ENCODE results near the gene RAD51B.
"Not testable (repeated sequence)": the region's sequence is repeated elsewhere in the genome, so short reads cannot be mapped to it uniquely, and the experiment has no call there.

RAD51B gene

DNA sequence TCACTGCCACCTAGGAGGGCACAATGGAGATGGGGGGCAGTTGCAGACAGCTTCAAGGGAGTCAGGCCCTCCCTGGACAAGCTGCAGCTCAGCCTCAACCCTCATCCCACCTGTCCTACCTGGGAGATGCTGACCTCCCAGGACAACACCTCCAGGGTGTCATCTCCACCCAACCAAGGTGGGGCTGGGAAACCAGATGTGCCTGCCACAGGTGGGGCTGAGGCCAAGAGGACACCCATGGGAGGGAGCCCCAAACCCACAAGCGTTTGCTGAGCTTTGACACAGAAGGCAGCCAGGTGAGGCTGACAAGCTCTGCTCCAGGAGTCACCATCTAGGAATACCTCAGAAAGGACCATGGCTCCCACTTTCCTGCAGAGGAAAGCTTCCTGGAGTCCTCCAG, 941.8 kb downstream of the RAD51B start:
- H3K4ac ChIP-seq (ENCODE audit: low read depth, low read length) = no peak overlapping the region
- no peaks in the 10 kb centered on the region for H3K27me3 ChIP-seq (ENCODE audit: insufficient read depth, low read length, poor library complexity)
- no peak overlapping the region for H3K4me3 ChIP-seq (ENCODE audit: low read length)
- no peak overlapping the region for H3K23ac ChIP-seq (ENCODE audit: low read length)
- no peaks in the 10 kb centered on the region for H3K79me1 ChIP-seq (ENCODE audit: low read length)
- no peak for DNase-seq
- H3K36me3 ChIP-seq (ENCODE audit: control insufficient read depth, insufficient read depth, low read length) = no peaks in the 10 kb centered on the region
- H2BK15ac ChIP-seq (replicated peaks; ENCODE audit: low read depth) = no peak overlapping the region
- no peak overlapping the region for H4K5ac ChIP-seq (ENCODE audit: low read length)
- H3K79me2 ChIP-seq (ENCODE audit: control insufficient read depth, insufficient read depth, low read length) = no peaks in the 10 kb centered on the region
- H3K9ac ChIP-seq (ENCODE audit: low read length) = no peak overlapping the region
- H2BK120ac ChIP-seq (ENCODE audit: low read depth, low read length) = no peak overlapping the region
- no peak overlapping the region for H4K8ac ChIP-seq (ENCODE audit: low read depth, low read length)
- H3K56ac ChIP-seq (ENCODE audit: low read length) = no peak overlapping the region
- H3K4me2 ChIP-seq (ENCODE audit: low read length) = no peak overlapping the region
- no peak overlapping the region for H2BK5ac ChIP-seq (ENCODE audit: low read length)
- peaks cover 9% of the 10 kb centered on the region for H3K4me1 ChIP-seq (ENCODE audit: control insufficient read depth, low read depth, low read length)
- H3K27ac ChIP-seq (ENCODE audit: low read depth, low read length) = no peak overlapping the region
- H2AK5ac ChIP-seq (ENCODE audit: low read length) = no peak overlapping the region
- H3K18ac ChIP-seq (ENCODE audit: low read length) = no peak overlapping the region
- no CpG with 5 or more reads among the region's 1 CpG for WGBS (ENCODE audit: extremely low coverage, insufficient coverage, low lambda C conversion rate)

DNA sequence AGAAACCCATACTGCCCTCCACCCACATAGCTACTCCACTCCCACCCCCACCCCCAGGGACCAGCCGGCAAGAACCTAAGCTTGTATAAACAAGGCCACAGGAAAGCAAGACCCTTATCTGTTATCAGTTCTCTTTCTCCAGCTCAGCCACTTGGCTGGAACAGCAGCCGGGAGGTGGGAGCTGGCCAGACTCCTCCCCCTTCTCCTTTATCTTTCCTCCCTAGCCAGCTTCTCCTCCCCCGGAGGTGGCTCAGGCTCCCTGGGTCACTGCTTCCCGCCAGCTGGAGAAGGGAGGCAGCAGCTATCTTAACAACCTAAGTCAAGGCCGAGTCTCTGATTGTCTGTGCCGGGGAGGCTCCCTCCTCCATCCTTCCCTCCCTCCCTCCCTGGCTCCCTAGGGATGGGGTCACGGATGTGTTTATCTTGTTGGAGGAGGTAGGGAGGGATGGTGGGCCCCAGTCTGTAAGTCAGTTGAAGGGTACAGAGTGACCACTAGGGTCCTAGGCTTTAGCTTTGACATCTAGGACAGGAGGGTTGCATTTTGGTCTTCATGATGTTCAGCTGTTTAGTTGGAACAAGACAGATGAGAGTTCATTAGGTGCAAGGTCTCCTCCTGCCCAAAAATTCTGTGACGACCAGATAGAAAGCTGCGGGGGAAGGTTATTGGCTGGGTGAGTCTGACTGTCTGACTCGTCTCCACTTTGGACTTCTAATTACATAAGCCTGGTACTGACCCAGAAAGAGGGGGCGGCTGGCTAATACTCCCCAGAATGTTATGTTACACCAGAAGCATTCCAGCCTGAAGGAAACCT, 943.6 kb downstream of the RAD51B start:
- H2BK5ac ChIP-seq (ENCODE audit: low read length) = peak overlapping the region; percentile 64
- no peaks in the 10 kb centered on the region for H3K79me2 ChIP-seq (ENCODE audit: control insufficient read depth, insufficient read depth, low read length)
- no peak overlapping the region for H3K23ac ChIP-seq (ENCODE audit: low read length)
- H3K4ac ChIP-seq (ENCODE audit: low read depth, low read length) = no peak overlapping the region
- H3K18ac ChIP-seq (ENCODE audit: low read length) = peak overlapping the region; percentile 64
- H3K9ac ChIP-seq (ENCODE audit: low read length) = no peak overlapping the region
- no peak overlapping the region for H3K27ac ChIP-seq (ENCODE audit: low read depth, low read length)
- no peak overlapping the region for H3K4me2 ChIP-seq (ENCODE audit: low read length)
- no peak overlapping the region for H3K4me3 ChIP-seq (ENCODE audit: low read length)
- peaks cover 9% of the 10 kb centered on the region for H3K4me1 ChIP-seq (ENCODE audit: control insufficient read depth, low read depth, low read length)
- no peak overlapping the region for H2BK15ac ChIP-seq (replicated peaks; ENCODE audit: low read depth)
- peak; percentile 97 for DNase-seq
- no peak overlapping the region for H4K8ac ChIP-seq (ENCODE audit: low read depth, low read length)
- no peaks in the 10 kb centered on the region for H3K27me3 ChIP-seq (ENCODE audit: insufficient read depth, low read length, poor library complexity)
- no peak overlapping the region for H4K5ac ChIP-seq (ENCODE audit: low read length)
- peak overlapping the region; percentile 43 for H2AK5ac ChIP-seq (ENCODE audit: low read length)
- peak overlapping the region; percentile 70 for H3K56ac ChIP-seq (ENCODE audit: low read length)
- no CpG with 5 or more reads among the region's 11 CpGs for WGBS (ENCODE audit: extremely low coverage, insufficient coverage, low lambda C conversion rate)
- H3K36me3 ChIP-seq (ENCODE audit: control insufficient read depth, insufficient read depth, low read length) = no peaks in the 10 kb centered on the region
- H2BK120ac ChIP-seq (ENCODE audit: low read depth, low read length) = no peak overlapping the region
- H3K79me1 ChIP-seq (ENCODE audit: low read length) = no peaks in the 10 kb centered on the region

DNA sequence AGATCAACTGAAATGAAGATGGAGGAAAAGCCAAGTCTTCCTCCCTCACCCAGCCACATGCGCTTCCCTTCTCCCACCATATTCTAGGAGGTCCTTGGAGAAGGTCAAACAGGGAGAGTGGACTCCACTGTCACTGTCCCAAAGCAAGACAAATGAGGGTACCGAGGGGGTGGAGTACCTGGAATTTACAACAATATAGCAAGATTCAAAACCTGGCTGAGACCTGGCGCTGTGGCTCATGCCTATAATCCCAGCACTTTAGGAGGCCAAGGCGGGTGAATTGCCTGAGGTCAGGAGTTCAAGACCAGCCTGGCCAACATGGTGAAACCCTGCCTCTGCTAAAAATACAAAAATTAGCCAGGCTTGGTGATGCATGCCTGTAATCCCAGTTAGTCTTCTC, 944.3 kb downstream of the RAD51B start:
- not testable (repeated sequence) for H3K79me2 ChIP-seq (ENCODE audit: control insufficient read depth, insufficient read depth, low read length); H3K18ac ChIP-seq (ENCODE audit: low read length); H3K36me3 ChIP-seq (ENCODE audit: control insufficient read depth, insufficient read depth, low read length); H3K79me1 ChIP-seq (ENCODE audit: low read length); H4K8ac ChIP-seq (ENCODE audit: low read depth, low read length); H3K27me3 ChIP-seq (ENCODE audit: insufficient read depth, low read length, poor library complexity); H2BK120ac ChIP-seq (ENCODE audit: low read depth, low read length); H3K4me2 ChIP-seq (ENCODE audit: low read length); DNase-seq; H2AK5ac ChIP-seq (ENCODE audit: low read length); H3K4me1 ChIP-seq (ENCODE audit: control insufficient read depth, low read depth, low read length); H3K4me3 ChIP-seq (ENCODE audit: low read length); H3K27ac ChIP-seq (ENCODE audit: low read depth, low read length); H2BK5ac ChIP-seq (ENCODE audit: low read length); H3K9ac ChIP-seq (ENCODE audit: low read length); H2BK15ac ChIP-seq (replicated peaks; ENCODE audit: low read depth); H3K23ac ChIP-seq (ENCODE audit: low read length); H4K5ac ChIP-seq (ENCODE audit: low read length); H3K4ac ChIP-seq (ENCODE audit: low read depth, low read length)
- H3K56ac ChIP-seq (ENCODE audit: low read length) = peak overlapping the region; percentile 29
- WGBS (ENCODE audit: extremely low coverage, insufficient coverage, low lambda C conversion rate) = no CpG with 5 or more reads among the region's 4 CpGs

DNA sequence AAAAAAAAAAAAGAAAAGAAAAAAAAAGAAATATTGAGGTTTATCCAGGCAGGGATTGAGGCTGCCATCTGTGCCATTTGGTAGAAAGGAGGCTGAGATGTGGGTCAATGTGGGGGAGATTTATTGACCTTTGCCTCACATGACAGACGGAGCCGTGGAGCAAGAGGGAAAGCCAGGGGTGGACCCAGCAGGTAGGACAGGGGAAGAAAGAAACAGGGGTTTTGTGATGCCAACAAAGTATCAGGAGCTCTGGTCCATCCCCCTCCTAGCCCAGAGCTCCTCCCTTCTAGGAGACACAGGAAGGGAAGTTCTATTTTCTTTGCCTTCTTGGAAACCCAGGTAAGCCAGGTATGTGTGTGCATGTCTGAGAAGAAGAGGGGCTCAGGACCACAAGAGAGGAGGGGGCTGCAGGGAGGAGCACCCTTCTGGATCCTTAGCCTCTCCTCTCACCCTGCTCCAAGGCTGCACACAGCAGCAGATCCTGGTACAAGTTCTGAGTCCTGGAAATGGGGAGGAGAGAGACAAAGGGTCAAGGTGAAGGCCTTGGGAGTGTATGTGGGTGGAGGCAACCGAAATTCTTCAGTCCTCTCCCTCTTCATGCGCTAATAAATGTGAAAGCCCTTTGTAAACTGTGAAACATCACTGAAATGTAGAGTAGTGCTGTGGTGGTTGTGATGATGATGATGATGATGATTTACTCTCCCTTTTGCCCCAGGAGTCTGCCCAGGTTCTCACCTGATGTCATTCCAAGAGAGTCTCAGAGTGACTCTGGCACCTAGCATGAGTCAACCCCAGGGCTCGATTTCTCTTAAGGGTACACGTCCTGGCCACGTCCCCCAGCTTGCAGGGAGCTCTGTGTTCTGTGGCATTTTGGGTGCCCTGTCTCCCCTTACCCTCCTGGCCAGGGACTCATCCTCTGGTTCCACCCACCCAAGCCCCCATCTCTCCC, 947.0 kb downstream of the RAD51B start:
- Histone ChIP-seq H3K27me3 (ENCODE audit: insufficient read depth, low read length, poor library complexity) (no peaks in the 10 kb centered on the region), H3K79me1 (ENCODE audit: low read length) (no peaks in the 10 kb centered on the region)

DNA sequence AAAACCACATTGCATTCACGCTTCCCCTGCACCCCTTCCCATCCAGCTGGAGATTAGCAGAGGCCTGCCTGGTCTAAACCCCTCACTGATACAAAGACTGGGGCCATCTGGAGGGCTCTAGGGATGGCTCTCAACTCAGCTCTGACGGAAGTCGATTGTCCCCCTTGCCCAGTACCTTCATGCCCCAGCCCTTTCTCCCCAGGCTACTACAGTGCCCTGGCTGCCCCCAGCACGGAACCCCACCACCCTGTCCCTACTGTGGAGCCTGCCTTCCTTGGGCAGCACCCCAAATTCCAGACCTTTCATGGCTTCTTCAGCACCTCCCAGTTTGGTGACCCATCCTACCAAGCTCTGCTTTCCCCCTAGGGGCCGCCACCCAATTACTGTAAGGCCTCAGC, 947.7 kb downstream of the RAD51B start:
- no peak overlapping the region for H3K18ac ChIP-seq (ENCODE audit: low read length)
- H2BK120ac ChIP-seq (ENCODE audit: low read depth, low read length) = no peak overlapping the region
- H3K9ac ChIP-seq (ENCODE audit: low read length) = no peak overlapping the region
- WGBS (ENCODE audit: extremely low coverage, insufficient coverage, low lambda C conversion rate) = no CpG with 5 or more reads among the region's 5 CpGs
- no peak overlapping the region for H3K23ac ChIP-seq (ENCODE audit: low read length)
- H4K5ac ChIP-seq (ENCODE audit: low read length) = no peak overlapping the region
- no peak overlapping the region for H3K4me2 ChIP-seq (ENCODE audit: low read length)
- no peaks in the 10 kb centered on the region for H3K27me3 ChIP-seq (ENCODE audit: insufficient read depth, low read length, poor library complexity)
- H3K4ac ChIP-seq (ENCODE audit: low read depth, low read length) = no peak overlapping the region
- no peak for DNase-seq
- H2AK5ac ChIP-seq (ENCODE audit: low read length) = no peak overlapping the region
- H3K79me2 ChIP-seq (ENCODE audit: control insufficient read depth, insufficient read depth, low read length) = no peaks in the 10 kb centered on the region
- H3K4me1 ChIP-seq (ENCODE audit: control insufficient read depth, low read depth, low read length) = peaks cover 8% of the 10 kb centered on the region
- no peak overlapping the region for H3K27ac ChIP-seq (ENCODE audit: low read depth, low read length)
- H3K56ac ChIP-seq (ENCODE audit: low read length) = no peak overlapping the region
- no peak overlapping the region for H2BK15ac ChIP-seq (replicated peaks; ENCODE audit: low read depth)
- no peak overlapping the region for H4K8ac ChIP-seq (ENCODE audit: low read depth, low read length)
- no peaks in the 10 kb centered on the region for H3K79me1 ChIP-seq (ENCODE audit: low read length)
- no peak overlapping the region for H3K4me3 ChIP-seq (ENCODE audit: low read length)
- H2BK5ac ChIP-seq (ENCODE audit: low read length) = no peak overlapping the region
- no peaks in the 10 kb centered on the region for H3K36me3 ChIP-seq (ENCODE audit: control insufficient read depth, insufficient read depth, low read length)

More for the DNA sequence above, 947.0 kb downstream of the RAD51B start:
- H3K4me3 ChIP-seq (ENCODE audit: low read length) = no peak overlapping the region
- peaks cover 8% of the 10 kb centered on the region for H3K4me1 ChIP-seq (ENCODE audit: control insufficient read depth, low read depth, low read length)
- no peak overlapping the region for H3K4me2 ChIP-seq (ENCODE audit: low read length)
- no peak overlapping the region for H2BK15ac ChIP-seq (replicated peaks; ENCODE audit: low read depth)
- H3K27ac ChIP-seq (ENCODE audit: low read depth, low read length) = no peak overlapping the region
- no peak overlapping the region for H3K9ac ChIP-seq (ENCODE audit: low read length)
- H3K79me2 ChIP-seq (ENCODE audit: control insufficient read depth, insufficient read depth, low read length) = no peaks in the 10 kb centered on the region
- H4K5ac ChIP-seq (ENCODE audit: low read length) = no peak overlapping the region
- no peak overlapping the region for H3K4ac ChIP-seq (ENCODE audit: low read depth, low read length)
- no peak overlapping the region for H2BK5ac ChIP-seq (ENCODE audit: low read length)
- H3K18ac ChIP-seq (ENCODE audit: low read length) = no peak overlapping the region
- no peak overlapping the region for H2BK120ac ChIP-seq (ENCODE audit: low read depth, low read length)
- peak overlapping the region; percentile 10 for H3K56ac ChIP-seq (ENCODE audit: low read length)
- H4K8ac ChIP-seq (ENCODE audit: low read depth, low read length) = no peak overlapping the region
- H2AK5ac ChIP-seq (ENCODE audit: low read length) = no peak overlapping the region
- H3K23ac ChIP-seq (ENCODE audit: low read length) = peak overlapping the region; percentile 15
- DNase-seq = no peak
- no peaks in the 10 kb centered on the region for H3K36me3 ChIP-seq (ENCODE audit: control insufficient read depth, insufficient read depth, low read length)
- WGBS (ENCODE audit: extremely low coverage, insufficient coverage, low lambda C conversion rate) = no CpG with 5 or more reads among the region's 7 CpGs
